Measurements from ENCODE around the gene CNTNAP1.
A peak's percentile ranks its signal among the peaks of the same experiment; 100 is the strongest.

CNTNAP1 gene

DNA sequence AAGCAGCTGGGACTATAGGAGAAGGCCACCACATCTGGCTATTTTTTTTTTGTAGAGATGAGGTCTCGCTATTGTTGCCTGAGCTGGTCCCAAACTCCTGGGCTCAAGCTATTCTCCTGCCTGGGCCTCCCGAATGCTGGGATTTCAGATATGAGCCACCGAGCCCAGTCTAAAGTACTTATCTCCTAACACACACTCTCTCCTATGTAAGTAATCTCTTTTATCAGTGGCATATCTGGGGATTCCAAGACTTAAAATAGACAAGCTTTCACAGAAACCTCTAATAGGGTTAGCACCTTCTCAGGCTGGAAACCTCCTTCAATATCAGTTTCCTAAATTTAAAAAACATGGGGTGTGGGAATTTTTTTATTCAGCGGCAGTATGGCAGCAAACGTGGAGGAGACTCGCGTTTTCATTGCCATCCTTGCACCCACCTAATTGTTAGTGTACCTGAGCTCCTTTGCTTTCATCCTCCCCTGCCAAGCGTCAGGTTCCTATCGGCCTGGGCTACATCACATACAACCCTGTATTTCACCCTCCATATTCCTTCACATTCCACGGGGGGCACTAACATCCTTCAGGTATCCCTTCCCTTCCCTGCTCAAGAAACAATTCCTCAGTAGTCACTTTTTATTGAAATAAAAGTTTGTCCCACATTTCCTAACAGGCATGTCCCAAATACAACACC is 61.4 kb downstream of the CNTNAP1 start:
- no peak for DNase-seq

DNA sequence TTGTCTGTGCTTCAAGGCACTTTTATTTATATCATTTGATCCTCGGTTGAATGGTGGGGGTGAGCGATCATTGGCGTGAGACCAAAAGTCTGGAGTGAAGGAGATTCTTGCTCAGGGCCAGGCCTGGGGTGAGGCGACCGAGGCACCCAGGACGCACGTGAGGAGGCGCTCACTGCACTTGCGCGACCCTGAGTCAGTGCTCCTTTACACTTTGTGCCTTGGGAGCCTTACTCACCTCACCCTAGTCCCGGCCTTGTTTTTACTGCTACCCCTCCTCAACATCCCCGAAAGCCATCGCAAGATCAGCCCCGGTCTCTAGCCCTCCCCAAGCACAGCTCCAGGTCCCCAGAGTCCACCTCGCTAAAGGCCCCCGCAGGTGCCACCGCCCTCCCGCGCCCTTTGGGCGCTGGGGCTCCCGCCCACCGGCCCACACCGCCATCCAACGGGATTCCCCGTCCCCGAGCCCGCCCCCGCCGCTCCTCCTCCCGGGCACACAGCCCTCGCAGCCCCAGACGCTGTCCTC is 62.0 kb downstream of the CNTNAP1 start:
- peak; percentile 34 for DNase-seq

DNA sequence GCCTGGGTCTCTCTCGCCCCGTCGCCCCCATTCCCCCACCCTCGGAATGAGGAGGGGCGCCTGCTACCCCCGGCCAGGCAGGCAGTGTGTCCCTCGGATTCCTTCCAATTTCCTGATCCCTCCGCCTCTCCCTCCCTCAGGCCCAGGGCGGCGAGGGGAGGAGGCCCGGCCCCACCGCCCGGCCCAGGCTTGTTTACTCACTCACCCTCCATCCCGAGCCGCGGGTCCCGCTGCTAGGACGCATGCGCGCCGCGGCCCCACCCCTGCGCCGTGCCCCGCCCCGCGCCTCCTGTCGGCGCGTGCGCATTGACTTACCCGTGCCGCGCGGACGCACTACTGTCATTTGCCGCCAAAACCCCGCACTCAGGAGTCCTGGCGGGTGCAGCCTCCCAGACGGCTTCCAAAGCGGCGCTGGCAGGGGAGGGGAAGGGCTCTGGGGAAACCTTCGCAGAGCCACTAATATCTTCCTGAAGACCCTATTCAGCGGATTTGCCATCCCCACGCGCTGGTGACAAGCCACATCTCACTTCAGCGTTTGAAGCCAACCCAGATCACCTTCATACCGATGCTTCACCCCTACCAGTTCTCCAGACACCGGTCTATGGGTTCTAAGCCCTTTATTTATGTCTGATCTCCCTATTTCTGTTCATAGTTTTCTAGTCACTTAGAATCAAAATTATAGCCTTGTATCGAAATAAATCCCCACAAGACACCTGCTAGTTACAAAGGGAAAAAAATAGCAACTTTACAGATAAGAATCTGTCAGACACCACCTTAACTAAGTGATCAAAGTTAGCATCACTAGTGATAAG is 62.7 kb downstream of the CNTNAP1 start, which contains the start of gene EZH1:
Gene EZH1, minus strand, starts transcription at position 235 of the 812 bp plus-strand sequence. CDS start 16,099 bp downstream, outside the sequence.
- peak; percentile 89 for DNase-seq

DNA sequence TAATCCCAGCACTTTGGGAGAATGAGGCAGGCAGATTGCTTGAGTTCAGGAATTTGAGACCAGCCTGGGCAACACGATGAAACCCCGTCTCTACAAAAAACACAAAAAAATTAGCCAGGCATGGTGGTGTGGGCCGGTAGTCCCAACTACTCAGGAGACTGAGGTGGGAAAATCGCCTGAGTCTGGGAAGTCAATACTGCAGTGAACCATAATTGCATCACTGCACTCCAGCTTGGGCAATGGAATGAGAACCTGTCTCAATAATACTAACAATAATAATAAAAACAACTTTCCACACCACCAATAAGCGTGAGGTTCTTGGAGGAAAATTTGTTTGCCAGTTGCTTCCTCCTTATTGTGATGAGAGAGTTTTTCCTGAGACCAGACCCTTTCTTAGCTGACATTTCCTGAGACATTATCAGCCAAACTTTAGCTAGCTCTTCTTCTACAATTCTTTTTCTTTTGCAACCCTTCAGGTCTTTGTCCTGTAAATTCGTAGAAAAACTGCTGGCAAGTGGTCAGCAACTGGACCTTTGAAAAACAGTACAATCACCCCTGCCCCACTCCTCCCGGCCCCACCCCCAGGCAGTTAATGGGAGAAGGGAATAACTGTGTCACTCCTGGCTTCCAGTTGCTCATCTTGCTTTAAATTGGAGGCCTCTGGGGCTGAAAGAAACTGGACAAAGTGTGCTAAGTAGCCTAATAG is 66.0 kb downstream of the CNTNAP1 start:
- no peak for DNase-seq

DNA sequence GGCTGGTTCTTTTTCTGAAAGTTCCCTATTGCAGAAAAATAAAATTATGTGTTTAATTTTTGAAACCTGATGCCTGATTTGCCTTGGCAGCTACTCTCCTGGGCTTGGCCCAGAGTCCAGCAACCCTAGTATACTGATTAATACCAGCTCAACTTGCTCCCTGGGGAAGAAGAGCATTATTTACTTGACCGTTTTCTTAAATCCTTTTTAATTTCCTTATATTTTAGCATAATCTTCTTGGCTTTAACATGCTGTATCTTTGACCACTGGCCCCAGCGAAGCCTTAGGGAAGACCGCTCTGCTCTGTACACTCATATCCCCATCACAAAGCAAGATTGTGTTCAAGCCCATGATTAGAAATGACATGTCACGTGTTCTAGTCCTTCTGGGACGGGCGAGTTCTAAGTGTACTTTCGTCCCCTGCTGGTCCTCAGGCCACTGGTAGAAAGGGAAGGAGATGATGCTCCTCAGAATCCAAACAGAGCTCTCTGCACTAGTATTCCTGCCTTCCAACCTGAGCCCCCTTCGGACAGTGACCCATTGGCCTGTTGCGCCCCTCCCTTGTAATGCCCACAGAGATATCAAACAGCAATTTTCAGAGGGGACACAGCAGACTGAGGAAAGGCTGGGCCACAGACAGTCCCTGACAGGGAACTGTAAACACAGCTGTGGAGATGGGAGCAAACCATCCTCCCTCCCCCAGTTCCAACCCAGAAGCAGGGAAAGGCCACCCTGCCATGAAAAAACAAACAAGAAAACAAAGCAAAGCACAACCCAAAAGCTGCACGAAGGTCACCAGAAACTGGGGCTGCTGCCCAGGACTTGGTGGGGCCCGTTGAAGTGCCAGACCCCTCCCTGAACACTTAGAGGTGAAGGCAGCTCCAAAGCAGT is 66.8 kb downstream of the CNTNAP1 start:
- DNase-seq: no peak

All from activated CD4-positive, alpha-beta T cell treated with anti-CD3 and anti-CD28 coated beads for 1 hour (primary cell).